ENCODE results near the gene NTM. TPM values are rescaled to one million over a fixed set of nuclear protein-coding genes. Genes with fewer than 3 reads are reported as not detected.

The NTM gene
- total RNA-seq, 1 experiment from 2014 or later = 16.4 TPM

DNA sequence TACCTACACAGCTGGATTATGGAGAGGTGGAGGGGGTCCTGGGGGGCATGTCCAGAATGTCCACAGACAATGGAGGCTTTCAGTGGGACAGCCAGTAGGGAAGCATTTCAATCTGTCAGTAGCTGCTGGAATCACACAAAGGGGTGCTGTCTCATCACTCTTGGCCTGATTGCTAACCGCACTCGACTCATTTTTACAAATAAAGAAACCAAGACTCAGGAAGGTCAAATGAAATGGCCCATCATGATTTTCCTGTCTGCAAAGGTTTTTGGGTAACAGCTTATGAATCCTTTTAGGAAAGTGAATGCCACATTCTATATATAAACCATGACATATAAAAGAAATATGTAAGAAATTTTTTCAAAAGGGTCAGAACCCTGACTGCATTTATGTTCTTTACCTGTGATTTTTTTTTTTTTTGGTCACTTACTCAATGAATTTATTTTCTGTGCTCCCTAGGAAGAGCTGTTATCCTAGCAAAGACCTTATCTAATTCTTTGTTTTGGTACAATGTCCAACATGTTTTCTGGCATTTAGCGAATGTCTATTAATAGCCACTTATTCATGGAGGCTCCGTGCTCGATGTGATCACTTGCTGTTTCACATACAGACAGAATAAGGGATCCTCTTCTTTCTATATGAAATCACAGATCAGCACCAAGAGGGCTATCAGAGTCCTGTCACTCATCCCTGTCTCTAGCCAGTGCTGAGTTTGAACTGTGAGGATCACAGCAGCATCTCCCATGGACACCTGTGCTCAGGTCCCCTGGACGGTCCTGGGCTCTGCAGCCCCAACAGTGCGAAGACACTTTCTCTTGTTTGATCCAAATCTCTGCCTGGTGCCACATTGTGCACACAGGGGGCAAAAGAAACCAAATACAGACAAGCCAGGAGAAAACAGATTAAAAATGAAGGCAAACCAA, 979.7 kb downstream of the NTM start (continued):
- TF ChIP-seq ETV6 (CRISPR knock-in tag; IDR thresholded peaks at IDR 0.05) = no peak
- TF ChIP-seq SMAD3 (CRISPR knock-in tag; IDR thresholded peaks at IDR 0.05; ENCODE audit: borderline replicate concordance) = no peak
- no peak for TF ChIP-seq NR3C1 (CRISPR knock-in tag; conservative IDR thresholded peaks at IDR 0.05; ENCODE audit: low read depth)

DNA sequence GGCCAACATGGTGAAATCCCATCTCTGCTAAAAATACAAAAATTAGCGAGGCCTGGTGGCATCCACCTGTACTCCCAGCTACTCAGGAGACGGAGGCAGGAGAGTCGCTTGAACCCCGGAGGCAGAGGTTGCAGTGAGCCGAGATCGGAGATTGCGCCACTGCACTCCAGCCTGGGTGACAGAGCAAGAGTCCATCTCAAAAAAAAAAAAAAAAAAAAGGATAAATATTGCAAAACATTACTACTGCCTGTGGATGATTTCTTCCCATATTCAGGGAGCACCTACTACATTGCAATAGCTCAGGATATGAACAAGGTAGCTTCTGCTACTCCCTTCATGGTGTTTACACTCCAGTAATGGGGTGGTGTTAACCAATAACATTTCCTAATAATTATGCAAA, 980.6 kb downstream of the NTM start:
- H3K4me3 Mint-ChIP-seq = no peak overlapping the region
- H3K4me1 Mint-ChIP-seq = peaks cover 9% of the 10 kb centered on the region
- ATAC-seq = no peak
- TF ChIP-seq, protein P1, sequence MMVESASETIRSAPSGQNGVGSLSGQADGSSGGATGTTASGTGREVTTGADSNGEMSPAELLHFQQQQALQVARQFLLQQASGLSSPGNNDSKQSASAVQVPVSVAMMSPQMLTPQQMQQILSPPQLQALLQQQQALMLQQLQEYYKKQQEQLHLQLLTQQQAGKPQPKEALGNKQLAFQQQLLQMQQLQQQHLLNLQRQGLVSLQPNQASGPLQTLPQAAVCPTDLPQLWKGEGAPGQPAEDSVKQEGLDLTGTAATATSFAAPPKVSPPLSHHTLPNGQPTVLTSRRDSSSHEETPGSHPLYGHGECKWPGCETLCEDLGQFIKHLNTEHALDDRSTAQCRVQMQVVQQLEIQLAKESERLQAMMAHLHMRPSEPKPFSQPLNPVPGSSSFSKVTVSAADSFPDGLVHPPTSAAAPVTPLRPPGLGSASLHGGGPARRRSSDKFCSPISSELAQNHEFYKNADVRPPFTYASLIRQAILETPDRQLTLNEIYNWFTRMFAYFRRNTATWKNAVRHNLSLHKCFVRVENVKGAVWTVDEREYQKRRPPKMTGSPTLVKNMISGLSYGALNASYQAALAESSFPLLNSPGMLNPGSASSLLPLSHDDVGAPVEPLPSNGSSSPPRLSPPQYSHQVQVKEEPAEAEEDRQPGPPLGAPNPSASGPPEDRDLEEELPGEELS (CRISPR knock-in tag; IDR thresholded peaks at IDR 0.05) = no peak
- TF ChIP-seq JAZF1 (CRISPR knock-in tag; IDR thresholded peaks at IDR 0.05) (no peak), EMX1 (CRISPR knock-in tag; IDR thresholded peaks at IDR 0.05) (no peak), NFYB (CRISPR knock-in tag; conservative IDR thresholded peaks at IDR 0.05; ENCODE audit: low read depth) (no peak), SOX15 (CRISPR knock-in tag; IDR thresholded peaks at IDR 0.05) (no peak), CREM (CRISPR knock-in tag; IDR thresholded peaks at IDR 0.05) (no peak), ZNF396 (CRISPR knock-in tag; IDR thresholded peaks at IDR 0.05; ENCODE audit: borderline replicate concordance) (no peak), PRRX2 (CRISPR knock-in tag; IDR thresholded peaks at IDR 0.05) (no peak), TCF7 (CRISPR knock-in tag; IDR thresholded peaks at IDR 0.05; ENCODE audit: low read depth) (no peak), ZNF423 (CRISPR knock-in tag; IDR thresholded peaks at IDR 0.05) (no peak), NR1H2 (CRISPR knock-in tag; IDR thresholded peaks at IDR 0.05) (no peak), ZNF219 (CRISPR knock-in tag; IDR thresholded peaks at IDR 0.05; ENCODE audit: borderline replicate concordance) (no peak), ZNF121 (CRISPR knock-in tag; IDR thresholded peaks at IDR 0.05) (no peak), ZNF317 (CRISPR knock-in tag; IDR thresholded peaks at IDR 0.05; ENCODE audit: borderline replicate concordance, low read depth) (no peak), TEAD1 (CRISPR knock-in tag; IDR thresholded peaks at IDR 0.05) (no peak)
- TF ChIP-seq, protein P2, sequence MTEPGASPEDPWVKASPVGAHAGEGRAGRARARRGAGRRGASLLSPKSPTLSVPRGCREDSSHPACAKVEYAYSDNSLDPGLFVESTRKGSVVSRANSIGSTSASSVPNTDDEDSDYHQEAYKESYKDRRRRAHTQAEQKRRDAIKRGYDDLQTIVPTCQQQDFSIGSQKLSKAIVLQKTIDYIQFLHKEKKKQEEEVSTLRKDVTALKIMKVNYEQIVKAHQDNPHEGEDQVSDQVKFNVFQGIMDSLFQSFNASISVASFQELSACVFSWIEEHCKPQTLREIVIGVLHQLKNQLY (CRISPR knock-in tag; IDR thresholded peaks at IDR 0.05) = no peak
- TF ChIP-seq, protein P3, sequence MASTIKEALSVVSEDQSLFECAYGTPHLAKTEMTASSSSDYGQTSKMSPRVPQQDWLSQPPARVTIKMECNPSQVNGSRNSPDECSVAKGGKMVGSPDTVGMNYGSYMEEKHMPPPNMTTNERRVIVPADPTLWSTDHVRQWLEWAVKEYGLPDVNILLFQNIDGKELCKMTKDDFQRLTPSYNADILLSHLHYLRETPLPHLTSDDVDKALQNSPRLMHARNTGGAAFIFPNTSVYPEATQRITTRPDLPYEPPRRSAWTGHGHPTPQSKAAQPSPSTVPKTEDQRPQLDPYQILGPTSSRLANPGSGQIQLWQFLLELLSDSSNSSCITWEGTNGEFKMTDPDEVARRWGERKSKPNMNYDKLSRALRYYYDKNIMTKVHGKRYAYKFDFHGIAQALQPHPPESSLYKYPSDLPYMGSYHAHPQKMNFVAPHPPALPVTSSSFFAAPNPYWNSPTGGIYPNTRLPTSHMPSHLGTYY (CRISPR knock-in tag; IDR thresholded peaks at IDR 0.05) = no peak
- TF ChIP-seq, protein P4, sequence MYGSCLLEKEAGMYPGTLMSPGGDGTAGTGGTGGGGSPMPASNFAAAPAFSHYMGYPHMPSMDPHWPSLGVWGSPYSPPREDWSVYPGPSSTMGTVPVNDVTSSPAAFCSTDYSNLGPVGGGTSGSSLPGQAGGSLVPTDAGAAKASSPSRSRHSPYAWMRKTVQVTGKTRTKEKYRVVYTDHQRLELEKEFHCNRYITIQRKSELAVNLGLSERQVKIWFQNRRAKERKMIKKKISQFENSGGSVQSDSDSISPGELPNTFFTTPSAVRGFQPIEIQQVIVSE (CRISPR knock-in tag; IDR thresholded peaks at IDR 0.05; ENCODE audit: borderline replicate concordance) = no peak
- TF ChIP-seq, protein P5, sequence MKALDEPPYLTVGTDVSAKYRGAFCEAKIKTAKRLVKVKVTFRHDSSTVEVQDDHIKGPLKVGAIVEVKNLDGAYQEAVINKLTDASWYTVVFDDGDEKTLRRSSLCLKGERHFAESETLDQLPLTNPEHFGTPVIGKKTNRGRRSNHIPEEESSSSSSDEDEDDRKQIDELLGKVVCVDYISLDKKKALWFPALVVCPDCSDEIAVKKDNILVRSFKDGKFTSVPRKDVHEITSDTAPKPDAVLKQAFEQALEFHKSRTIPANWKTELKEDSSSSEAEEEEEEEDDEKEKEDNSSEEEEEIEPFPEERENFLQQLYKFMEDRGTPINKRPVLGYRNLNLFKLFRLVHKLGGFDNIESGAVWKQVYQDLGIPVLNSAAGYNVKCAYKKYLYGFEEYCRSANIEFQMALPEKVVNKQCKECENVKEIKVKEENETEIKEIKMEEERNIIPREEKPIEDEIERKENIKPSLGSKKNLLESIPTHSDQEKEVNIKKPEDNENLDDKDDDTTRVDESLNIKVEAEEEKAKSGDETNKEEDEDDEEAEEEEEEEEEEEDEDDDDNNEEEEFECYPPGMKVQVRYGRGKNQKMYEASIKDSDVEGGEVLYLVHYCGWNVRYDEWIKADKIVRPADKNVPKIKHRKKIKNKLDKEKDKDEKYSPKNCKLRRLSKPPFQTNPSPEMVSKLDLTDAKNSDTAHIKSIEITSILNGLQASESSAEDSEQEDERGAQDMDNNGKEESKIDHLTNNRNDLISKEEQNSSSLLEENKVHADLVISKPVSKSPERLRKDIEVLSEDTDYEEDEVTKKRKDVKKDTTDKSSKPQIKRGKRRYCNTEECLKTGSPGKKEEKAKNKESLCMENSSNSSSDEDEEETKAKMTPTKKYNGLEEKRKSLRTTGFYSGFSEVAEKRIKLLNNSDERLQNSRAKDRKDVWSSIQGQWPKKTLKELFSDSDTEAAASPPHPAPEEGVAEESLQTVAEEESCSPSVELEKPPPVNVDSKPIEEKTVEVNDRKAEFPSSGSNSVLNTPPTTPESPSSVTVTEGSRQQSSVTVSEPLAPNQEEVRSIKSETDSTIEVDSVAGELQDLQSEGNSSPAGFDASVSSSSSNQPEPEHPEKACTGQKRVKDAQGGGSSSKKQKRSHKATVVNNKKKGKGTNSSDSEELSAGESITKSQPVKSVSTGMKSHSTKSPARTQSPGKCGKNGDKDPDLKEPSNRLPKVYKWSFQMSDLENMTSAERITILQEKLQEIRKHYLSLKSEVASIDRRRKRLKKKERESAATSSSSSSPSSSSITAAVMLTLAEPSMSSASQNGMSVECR (CRISPR knock-in tag; IDR thresholded peaks at IDR 0.05; ENCODE audit: borderline replicate concordance) = no peak
- TF ChIP-seq, protein P6, sequence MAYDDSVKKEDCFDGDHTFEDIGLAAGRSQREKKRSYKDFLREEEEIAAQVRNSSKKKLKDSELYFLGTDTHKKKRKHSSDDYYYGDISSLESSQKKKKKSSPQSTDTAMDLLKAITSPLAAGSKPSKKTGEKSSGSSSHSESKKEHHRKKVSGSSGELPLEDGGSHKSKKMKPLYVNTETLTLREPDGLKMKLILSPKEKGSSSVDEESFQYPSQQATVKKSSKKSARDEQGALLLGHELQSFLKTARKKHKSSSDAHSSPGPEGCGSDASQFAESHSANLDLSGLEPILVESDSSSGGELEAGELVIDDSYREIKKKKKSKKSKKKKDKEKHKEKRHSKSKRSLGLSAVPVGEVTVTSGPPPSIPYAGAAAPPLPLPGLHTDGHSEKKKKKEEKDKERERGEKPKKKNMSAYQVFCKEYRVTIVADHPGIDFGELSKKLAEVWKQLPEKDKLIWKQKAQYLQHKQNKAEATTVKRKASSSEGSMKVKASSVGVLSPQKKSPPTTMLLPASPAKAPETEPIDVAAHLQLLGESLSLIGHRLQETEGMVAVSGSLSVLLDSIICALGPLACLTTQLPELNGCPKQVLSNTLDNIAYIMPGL (CRISPR knock-in tag; IDR thresholded peaks at IDR 0.05) = no peak
- no peaks in the 10 kb centered on the region for H3K36me3 Mint-ChIP-seq
- DNase-seq (ENCODE audit: low spot score) = no peak
- no peaks in the 10 kb centered on the region for H3K27me3 Mint-ChIP-seq (ENCODE audit: low read depth)
- ChIA-PET POLR2A (no interaction called here), CTCF (interaction anchor here (0.9 to 1.2 kb wide), 2 partner anchors 11 to 38 kb away, joined by 3 to 5 read pairs; no protein-coding TSS in a partner anchor)
- H3K9me3 Mint-ChIP-seq = no peaks in the 10 kb centered on the region
- no peak overlapping the region for H3K27ac Mint-ChIP-seq
